Myocyte (in vitro differentiated cells): ENCODE results near the gene SPON1. TPM values are rescaled to one million over a fixed set of nuclear protein-coding genes. Genes with fewer than 3 reads are reported as not detected.
"Not testable (repeated sequence)": the region's sequence is repeated elsewhere in the genome, so short reads cannot be mapped to it uniquely, and the experiment has no call there.

Experiments
- DNase-seq: peaks from one replicate; pipeline ENCODE4 v3.0.0-alpha.2; 2012; ENCODE audit warnings: low read depth
- total RNA-seq: library from RNA; depleted of rRNA; stranded (reverse); fragments of >200 nt; gene quantifications from 2 replicates; pipeline ENCODE4 v1.2.3, GENCODE V29; 2014

SPON1 gene
- total RNA-seq, 1 donor from 2014 or later, result 0.08 TPM

DNA sequence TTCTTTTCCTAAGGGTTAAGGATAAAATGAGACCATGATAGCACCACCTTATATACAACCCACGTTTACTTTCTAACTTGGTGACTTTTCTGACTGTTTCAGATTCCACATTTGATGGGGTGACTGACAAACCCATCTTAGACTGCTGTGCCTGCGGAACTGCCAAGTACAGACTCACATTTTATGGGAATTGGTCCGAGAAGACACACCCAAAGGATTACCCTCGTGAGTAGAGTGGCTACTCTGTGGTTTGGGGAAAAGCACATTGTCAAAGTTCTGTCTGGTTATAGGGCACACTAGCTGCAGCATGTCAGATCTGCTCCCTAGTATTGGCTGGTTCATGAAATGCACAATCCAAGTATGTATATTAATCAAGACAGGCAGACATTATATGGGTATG lies 117.3 kb downstream of the SPON1 start:
- no peak for DNase-seq

DNA sequence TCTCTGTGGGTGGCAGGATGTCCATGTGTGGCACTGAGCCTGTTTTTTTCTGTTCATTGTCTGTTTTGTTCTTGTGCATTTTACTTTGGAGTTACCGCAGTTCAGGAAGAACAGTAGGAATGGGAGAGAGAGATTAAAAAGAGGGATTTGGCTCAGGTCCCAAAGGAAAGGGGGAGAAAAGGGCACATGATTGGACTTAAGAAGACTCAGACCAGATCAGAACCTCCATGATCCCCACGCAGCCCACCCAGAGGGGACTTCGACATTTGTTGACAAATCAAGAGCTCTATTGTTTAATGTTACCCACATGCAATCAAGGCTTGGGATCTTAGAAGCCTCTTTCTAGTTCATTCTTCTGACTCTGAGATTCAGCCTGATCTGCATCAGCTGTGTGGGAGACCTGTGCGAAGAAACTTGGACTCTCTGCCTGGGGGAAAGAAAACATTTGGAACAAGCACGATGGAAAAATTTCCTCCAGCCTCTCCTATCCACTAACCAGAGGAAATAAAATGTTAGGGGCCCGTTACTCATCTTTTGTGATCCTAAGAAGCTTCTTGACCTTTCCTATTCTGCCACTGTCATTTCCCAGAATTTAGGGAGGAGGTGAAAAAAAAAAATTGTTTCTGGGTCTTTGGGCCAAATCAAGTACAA lies 119.2 kb downstream of the SPON1 start:
- DNase-seq, result no peak

DNA sequence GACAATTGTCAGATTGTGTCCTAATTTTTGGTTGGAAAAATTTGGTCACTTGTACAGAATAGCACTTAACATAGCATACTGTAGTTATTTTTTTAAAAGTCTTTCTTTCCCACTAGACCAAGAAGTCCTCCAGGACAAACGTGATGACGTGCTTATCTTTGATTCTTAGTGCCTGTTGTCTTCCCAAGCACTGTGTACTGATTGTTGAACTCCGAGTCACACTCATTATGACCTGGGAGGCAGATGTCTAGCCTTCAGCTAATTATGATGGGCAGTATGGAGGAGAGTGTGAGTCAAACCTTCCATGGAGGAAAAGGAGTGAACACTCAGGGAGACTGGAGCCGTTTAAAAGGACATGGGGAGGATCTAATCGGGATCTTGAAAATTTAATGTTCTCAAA lies 119.8 kb downstream of the SPON1 start:
- DNase-seq, result no peak

DNA sequence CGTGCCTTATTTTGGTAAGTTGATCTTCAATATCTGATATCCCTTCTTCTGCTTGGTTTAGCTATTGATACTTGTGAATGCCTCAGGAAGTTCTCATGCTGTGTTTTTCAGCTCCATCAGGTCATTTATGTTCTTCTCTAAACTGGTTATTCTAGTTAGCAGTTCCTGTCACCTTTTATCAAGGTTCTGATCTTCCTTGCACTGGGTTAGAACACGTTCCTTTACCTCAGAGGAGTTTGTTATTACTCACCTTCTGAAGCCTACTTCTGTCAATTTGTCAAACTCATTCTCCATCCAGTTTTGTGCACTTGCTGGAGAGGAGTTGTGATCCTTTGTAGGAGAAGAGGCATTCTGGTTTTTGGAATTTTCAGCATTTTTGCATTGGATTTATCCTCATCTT lies 126.3 kb downstream of the SPON1 start:
- not testable (repeated sequence) for DNase-seq

DNA sequence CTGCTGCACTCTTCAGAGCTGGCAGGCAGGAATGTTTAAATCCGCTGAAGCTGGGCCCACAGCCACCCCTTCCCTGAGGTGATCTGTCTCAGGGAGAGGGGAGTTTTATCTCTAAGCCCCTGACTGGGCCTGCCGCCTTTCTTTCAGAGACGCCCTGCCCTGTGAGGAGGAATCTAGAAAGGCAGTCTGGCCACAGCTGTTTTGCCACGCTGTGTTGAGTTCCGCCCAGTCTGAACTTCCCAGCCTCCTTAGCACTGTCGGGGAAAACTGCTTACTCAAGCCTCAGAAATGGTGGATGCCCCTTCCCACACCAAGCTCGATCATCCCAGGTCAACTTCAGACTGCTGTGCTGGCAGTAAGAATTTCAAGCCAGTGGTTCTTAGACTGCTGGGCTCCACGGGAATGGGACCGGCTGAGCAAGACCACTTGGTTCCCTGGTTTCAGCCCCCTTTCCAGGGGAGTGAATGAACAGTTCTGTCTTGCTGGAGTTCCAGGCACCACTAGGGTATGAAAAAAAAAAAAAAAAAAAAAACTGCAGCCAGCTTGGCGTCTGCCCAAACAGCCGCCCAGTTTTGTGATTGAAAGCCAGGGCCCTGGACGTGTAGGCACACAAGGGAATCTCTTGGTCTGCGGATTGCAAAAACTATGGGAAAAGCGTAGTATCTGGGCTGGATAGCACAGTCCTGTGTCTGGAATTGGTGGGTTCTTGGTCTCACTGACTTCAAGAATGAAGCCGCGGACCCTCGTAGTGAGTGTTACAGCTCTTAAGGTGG lies 127.4 kb downstream of the SPON1 start:
- peak; percentile 8 for DNase-seq

GRCh38 chr11:14090631-14091030 lies 128.1 kb downstream of the SPON1 start:
- DNase-seq, result not testable (repeated sequence)

DNA sequence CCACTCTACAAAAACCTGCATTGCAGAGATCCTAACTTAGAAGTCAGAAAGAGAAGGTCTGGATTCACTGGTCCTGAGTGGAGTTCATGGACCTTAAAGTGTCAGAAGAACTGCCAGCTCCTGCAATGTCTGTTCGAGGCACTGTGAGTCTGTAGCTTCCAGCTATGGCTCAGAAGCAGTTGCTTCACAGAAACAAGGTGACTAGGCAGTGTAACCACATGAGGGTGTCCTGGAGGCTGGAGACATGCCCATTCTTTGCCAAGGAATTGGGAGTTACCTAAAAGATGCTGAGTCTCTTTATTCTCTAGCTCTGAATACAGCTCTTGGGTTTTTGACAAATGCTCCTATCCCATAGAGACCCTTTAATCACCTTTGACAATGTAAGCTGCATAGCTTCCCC lies 130.5 kb downstream of the SPON1 start:
- DNase-seq, result no peak

- no peak for DNase-seq
These were observed 132.0 kb downstream of the SPON1 start for GRCh38 chr11:14094481-14095037.

DNA sequence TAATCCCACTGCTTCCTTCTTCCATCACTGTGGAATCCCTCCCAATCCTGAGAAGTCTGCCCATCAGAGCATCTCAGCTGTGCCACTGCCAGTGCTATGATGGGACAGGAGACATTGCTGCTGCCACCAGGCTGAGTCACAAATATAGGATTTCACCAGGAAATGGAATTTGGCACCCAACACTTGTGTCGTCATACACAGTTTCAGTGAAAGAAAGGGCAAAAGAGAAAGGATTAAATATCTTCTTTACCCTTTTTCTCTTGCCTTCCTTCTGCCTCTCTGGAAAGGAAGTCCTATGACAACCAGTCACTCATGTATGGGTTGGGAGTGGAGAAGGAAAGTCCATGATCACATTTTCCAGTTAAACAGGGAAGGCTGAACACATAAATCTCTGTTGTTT lies 133.4 kb downstream of the SPON1 start:
- DNase-seq, result no peak

- no peak for DNase-seq
These were observed 134.1 kb downstream of the SPON1 start for GRCh38 chr11:14096606-14097005.

- no peak for DNase-seq
These were observed 138.9 kb downstream of the SPON1 start for GRCh38 chr11:14101388-14101787.

GRCh38 chr11:14102766-14103165 lies 140.2 kb downstream of the SPON1 start:
- DNase-seq, result no peak

DNA sequence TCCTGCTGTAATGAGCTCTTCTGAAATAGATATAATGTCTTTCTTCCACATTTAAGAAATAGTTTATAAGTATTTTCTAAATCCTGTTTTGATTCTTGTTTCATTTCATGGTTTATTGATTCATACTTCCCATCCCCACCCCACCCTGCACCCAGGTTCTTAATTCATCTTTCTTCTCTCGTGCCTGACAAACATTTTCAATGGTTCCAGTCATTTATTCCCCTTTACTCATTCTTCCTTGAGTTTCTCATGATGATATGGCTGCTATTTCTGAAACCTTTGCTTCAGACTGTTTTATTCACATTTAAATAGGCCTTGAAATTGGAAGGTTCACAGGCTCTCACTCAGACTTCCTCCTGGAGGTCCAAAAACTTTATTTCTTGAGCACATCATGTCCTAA lies 142.9 kb downstream of the SPON1 start:
- DNase-seq, result no peak

GRCh38 chr11:14106303-14107049 lies 144.0 kb downstream of the SPON1 start:
- no peak for DNase-seq

DNA sequence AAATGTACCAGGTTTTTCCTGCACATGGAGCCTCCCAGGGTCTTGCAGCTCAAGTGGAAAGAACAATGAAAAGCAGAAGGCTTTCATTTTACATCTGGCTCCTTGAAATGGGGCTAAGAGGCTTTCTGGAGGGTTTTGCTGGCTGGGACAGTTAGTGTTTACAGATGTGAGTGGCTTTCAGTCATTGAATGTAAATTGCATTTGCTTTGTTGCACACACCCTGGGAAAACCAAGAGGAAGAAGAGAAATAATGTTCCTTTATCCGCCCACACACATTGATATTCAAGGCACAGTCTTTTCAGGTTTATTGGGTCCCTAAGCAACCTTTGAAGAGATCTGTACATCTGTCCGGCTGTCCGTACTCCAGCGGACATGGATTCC lies 144.5 kb downstream of the SPON1 start:
- DNase-seq, result no peak

GRCh38 chr11:14109742-14110141 lies 147.2 kb downstream of the SPON1 start:
- DNase-seq, result no peak

DNA sequence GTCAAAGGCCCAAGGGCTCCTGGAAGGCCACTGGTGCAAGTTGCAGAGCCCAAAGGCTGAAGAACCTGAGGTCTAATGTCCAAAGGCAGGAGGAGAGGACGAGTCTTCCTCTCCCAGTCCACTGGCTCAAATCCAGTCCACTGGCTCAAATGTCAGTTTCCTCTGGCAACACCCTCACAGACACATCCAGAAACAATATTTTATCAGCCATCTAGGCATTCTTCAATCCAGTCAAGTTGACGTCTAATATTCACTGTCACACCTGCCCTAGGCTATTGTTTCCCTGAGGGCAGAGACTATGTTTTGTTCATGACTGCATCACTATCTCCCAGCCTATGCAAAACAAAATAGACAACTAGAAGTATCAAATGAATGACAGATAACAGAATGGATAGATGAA lies 148.1 kb downstream of the SPON1 start:
- no peak for DNase-seq

- DNase-seq, result no peak
These were observed 149.0 kb downstream of the SPON1 start for GRCh38 chr11:14111496-14111895.

DNA sequence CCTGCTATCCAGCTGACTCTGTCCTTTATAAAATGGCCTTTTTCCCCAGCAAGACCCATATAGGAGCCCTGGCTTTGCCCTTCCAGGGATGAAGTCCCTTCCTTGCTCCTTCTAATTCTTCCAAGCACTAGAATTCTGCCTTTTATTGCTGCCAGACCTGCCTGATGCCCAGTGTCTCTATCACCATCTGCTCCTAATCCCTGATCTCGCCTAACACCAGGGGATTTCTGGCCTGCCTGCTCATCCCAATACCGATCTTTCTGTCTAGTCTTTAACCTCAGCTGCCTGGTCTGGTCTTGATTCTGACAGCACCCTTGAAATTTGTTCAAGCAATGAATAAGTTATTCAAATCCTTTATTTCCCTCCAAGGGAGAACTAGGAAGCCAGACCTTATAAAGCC lies 150.2 kb downstream of the SPON1 start:
- DNase-seq, result no peak

- no peak for DNase-seq
These were observed 151.7 kb downstream of the SPON1 start for GRCh38 chr11:14114269-14114668.

- DNase-seq, result no peak
These were observed 152.3 kb downstream of the SPON1 start for GRCh38 chr11:14114786-14115185.

DNA sequence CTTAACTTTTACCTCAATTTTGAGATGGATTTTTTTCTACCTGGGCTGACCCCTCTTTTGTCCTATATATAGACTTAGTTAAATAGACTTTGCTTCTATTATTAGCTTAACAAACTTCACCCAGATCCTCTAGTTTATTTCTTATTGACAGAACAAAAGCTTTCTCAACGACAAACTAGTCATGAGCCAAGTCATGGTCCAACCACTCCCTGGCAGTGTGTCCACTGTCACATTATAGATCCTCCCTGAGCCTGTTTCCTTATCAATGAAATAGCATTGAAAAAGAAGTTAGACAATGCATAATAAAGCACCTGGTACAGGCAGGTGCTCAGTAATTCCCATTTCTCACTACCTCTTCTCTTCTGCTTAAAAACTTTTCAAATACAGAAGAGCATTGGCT lies 155.1 kb downstream of the SPON1 start:
- no peak for DNase-seq
